HG03045 (cell line): Measurements from ENCODE around the gene CSMD2.

Source experiments
- ATAC-seq: cut with Tn5 transposase; IDR thresholded peaks from one replicate; pipeline ENCODE4 v1.9.1; 2021; ENCODE audit warnings: mild to moderate bottlenecking, moderate library complexity; ENCODE audit not compliant: unreplicated experiment

Gene CSMD2

GRCh38 chr1:33709174-33709782 lies 455.8 kb downstream of the CSMD2 start:
- no peak for ATAC-seq

- no peak for ATAC-seq
Observed at GRCh38 chr1:33706634-33707255, 458.3 kb downstream of the CSMD2 start.

GRCh38 chr1:33703464-33703863 lies 461.6 kb downstream of the CSMD2 start:
- ATAC-seq = no peak

GRCh38 chr1:33698361-33699035 lies 466.5 kb downstream of the CSMD2 start:
- no peak for ATAC-seq

GRCh38 chr1:33697816-33698215 lies 467.2 kb downstream of the CSMD2 start:
- no peak for ATAC-seq

- no peak for ATAC-seq
Observed at GRCh38 chr1:33696962-33697361, 468.1 kb downstream of the CSMD2 start.

GRCh38 chr1:33696311-33696710 lies 468.7 kb downstream of the CSMD2 start:
- no peak for ATAC-seq

- ATAC-seq = no peak
Observed at GRCh38 chr1:33692206-33693188, 472.5 kb downstream of the CSMD2 start.

- ATAC-seq = no peak
Observed at GRCh38 chr1:33687000-33687399, 478.0 kb downstream of the CSMD2 start.

GRCh38 chr1:33686551-33686950 lies 478.5 kb downstream of the CSMD2 start:
- no peak for ATAC-seq

- no peak for ATAC-seq
Observed at GRCh38 chr1:33685256-33685655, 479.8 kb downstream of the CSMD2 start.

- no peak for ATAC-seq
Observed at GRCh38 chr1:33684396-33685179, 480.4 kb downstream of the CSMD2 start.

GRCh38 chr1:33683913-33684312 lies 481.1 kb downstream of the CSMD2 start:
- no peak for ATAC-seq

- ATAC-seq = no peak
Observed at GRCh38 chr1:33682371-33682770, 482.7 kb downstream of the CSMD2 start.

- no peak for ATAC-seq
Observed at GRCh38 chr1:33680281-33680840, 484.7 kb downstream of the CSMD2 start.

- ATAC-seq = no peak
Observed at GRCh38 chr1:33670567-33670966, 494.5 kb downstream of the CSMD2 start.

- ATAC-seq = no peak
Observed at GRCh38 chr1:33668695-33669094, 496.3 kb downstream of the CSMD2 start.

GRCh38 chr1:33667386-33668282 lies 497.4 kb downstream of the CSMD2 start:
- ATAC-seq = no peak

- ATAC-seq = no peak
Observed at GRCh38 chr1:33666616-33667015, 498.4 kb downstream of the CSMD2 start.
